ENCODE results near the gene CD248.

The CD248 gene

GRCh38 chr11:66285250-66285947 lies 31.4 kb downstream of the CD248 start:
- TF ChIP-seq, protein P1, sequence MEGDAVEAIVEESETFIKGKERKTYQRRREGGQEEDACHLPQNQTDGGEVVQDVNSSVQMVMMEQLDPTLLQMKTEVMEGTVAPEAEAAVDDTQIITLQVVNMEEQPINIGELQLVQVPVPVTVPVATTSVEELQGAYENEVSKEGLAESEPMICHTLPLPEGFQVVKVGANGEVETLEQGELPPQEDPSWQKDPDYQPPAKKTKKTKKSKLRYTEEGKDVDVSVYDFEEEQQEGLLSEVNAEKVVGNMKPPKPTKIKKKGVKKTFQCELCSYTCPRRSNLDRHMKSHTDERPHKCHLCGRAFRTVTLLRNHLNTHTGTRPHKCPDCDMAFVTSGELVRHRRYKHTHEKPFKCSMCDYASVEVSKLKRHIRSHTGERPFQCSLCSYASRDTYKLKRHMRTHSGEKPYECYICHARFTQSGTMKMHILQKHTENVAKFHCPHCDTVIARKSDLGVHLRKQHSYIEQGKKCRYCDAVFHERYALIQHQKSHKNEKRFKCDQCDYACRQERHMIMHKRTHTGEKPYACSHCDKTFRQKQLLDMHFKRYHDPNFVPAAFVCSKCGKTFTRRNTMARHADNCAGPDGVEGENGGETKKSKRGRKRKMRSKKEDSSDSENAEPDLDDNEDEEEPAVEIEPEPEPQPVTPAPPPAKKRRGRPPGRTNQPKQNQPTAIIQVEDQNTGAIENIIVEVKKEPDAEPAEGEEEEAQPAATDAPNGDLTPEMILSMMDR (IDR thresholded peaks at IDR 0.05; ENCODE audit: control insufficient read depth, extremely low read depth, insufficient read depth), result no peak
- H3K4me3 ChIP-seq (ENCODE audit: low read depth, low read length), result no peak overlapping the region
- DNase-seq (ENCODE audit: low read depth), result no peak

DNA sequence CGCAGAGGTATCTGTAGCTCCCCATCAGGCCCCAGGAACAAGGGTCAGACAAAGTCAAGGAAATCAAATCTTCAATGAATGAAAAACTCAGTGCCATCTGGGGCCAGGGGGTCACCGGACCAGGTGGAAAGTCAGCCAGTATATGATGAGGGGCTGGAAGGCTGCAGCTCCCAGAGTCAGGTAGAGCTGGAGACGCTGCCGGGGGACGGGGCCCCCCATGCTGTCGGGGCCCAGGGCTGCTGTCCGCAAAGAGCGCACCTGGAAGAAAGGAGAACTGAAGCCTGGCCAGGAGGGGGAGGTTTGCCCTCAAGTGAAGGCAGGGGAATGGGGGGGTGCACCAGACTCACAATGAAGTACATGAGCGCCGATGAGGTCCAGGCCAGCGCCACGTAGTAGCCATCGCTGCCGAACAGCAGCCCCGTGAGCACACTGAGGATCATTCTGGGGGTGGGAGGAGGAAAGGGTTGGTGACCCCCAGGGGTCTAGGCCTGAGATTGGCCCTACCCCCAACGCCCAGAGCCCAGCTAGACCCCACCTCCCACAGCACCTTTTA lies 32.2 kb downstream of the CD248 start:
- TF ChIP-seq, protein P1 (IDR thresholded peaks at IDR 0.05; ENCODE audit: control insufficient read depth, extremely low read depth, insufficient read depth), result no peak
- no peak overlapping the region for H3K4me3 ChIP-seq (ENCODE audit: low read depth, low read length)
- no peak for DNase-seq (ENCODE audit: low read depth)

DNA sequence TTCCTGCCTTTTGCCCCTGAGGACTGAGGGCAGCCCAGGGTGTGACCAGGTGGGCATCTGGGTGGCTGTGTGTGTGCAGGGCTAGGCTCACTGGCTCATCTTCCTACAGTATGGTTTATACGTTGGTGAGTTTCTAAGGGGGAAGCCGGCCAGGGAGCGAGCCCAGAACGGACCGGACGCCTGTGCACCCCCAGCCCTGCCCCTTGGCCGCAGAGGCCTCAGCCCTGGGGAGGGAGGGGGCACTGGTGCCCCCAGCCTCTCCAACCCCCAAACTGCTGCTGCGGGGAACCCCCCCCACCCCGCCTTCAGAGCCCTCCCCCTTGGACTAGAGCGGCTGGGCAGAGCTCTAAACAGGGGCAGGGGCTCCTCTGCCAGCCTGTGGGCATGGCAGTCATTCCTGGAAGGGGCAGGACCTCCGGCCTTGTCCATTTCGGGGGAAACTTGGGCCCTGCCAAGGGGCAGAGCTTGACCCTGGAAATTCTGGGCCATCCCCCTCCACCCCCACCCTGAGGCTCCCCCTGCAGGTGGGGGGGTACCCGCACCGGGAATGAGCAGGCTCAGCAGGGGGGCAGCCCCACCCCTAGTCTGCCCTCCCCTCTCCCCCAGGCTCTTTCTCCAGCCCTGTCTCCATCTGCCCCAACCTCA lies 33.3 kb downstream of the CD248 start:
- H3K4me3 ChIP-seq (ENCODE audit: low read depth, low read length), result no peak overlapping the region
- DNase-seq (ENCODE audit: low read depth), result no peak
- TF ChIP-seq, protein P1 (IDR thresholded peaks at IDR 0.05; ENCODE audit: control insufficient read depth, extremely low read depth, insufficient read depth), result no peak

DNA sequence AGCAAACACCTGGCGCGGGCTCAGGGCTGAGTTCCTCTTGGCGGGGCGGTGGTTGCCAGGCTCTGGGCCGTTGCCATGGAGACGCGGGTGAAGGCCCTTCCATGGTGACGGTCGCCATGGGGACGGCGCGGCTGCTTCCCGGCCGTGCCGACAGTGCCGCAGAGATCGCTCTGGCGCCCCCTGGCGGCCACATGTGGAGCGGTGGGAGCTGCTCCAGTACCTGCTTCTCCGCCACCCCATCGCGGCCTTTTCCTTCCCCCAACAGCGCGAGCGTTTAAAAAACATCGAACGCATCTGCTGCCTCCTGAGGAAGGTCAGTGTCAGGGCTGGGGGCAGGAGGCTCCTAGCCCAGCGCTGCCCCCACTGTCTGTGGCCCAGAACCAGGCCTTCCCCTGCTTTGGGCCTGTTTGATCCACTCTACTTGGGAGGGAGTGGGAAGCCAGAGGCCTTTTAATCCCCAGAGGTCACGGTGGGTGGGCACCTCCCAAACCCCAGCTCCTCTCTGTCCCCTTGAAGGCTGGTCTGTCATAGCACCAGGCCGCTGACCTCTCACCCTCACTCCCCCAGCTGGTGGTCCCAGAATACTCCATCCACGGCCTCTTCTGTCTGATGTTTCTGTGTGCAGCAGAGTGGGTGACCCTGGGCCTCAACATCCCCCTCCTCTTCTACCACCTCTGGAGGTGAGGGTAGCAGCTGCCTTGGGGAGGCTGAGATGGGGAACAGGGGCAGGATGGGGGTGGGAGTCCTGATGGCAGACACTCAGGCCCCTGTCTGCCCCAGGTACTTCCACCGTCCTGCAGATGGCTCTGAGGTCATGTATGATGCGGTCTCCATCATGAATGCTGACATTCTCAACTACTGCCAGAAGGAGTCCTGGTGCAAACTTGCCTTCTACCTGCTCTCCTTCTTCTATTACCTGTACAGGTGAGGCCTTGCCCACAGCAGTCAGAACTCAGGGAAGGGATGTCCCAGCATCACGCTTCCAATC lies 34.1 kb downstream of the CD248 start:
- no peak overlapping the region for H3K4me3 ChIP-seq (ENCODE audit: low read depth, low read length)
- TF ChIP-seq, protein P1 (IDR thresholded peaks at IDR 0.05; ENCODE audit: control insufficient read depth, extremely low read depth, insufficient read depth), result peak; percentile 95
- peak; percentile 85 for DNase-seq (ENCODE audit: low read depth)

- no peak overlapping the region for H3K4me3 ChIP-seq (ENCODE audit: low read depth, low read length)
- DNase-seq (ENCODE audit: low read depth), result no peak
- TF ChIP-seq, protein P1 (IDR thresholded peaks at IDR 0.05; ENCODE audit: control insufficient read depth, extremely low read depth, insufficient read depth), result no peak
Measured at GRCh38 chr11:66281776-66282467, 34.9 kb downstream of the CD248 start.

DNA sequence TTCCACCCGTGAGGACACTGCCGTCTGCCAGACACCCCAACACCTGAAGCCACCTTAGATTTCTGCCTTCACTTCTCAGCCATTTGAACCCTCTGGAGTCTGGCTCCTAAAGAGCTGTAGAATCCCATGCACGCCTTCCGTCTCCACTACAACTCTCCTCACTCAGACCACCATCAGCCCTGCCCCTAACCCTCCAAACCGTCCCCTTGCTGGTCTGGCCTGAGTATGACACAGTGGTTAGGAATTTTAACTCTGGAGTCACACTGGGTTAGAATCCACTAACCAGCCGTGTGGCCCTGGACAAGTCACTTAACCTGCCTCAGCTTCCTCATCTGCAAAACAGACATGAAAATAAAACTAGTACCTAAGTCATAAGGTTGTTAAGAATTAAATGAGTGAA lies 35.8 kb downstream of the CD248 start:
- no peak for DNase-seq (ENCODE audit: low read depth)
- TF ChIP-seq, protein P1 (IDR thresholded peaks at IDR 0.05; ENCODE audit: control insufficient read depth, extremely low read depth, insufficient read depth), result no peak
- no peak overlapping the region for H3K4me3 ChIP-seq (ENCODE audit: low read depth, low read length)

Measured in LNCaP clone FGC (cell line).